AG20443 (cell line): Measurements from ENCODE around the gene ACKR2.

ENCODE experiments used
- DNase-seq: peaks from one replicate; pipeline ENCODE4 v3.0.0; 2012; ENCODE audit warnings: low spot score, mixed read lengths

ACKR2 gene

GRCh38 chr3:42887084-42887483 is 77.8 kb downstream of the ACKR2 start:
- DNase-seq = no peak

GRCh38 chr3:42891042-42891441 is 81.8 kb downstream of the ACKR2 start:
- no peak for DNase-seq

- DNase-seq = no peak
Measured at GRCh38 chr3:42892169-42892568, 82.9 kb downstream of the ACKR2 start.

GRCh38 chr3:42892807-42893206 is 83.6 kb downstream of the ACKR2 start:
- DNase-seq = no peak

GRCh38 chr3:42894698-42895579 is 85.7 kb downstream of the ACKR2 start:
- DNase-seq = no peak

GRCh38 chr3:42895580-42895868 is 86.3 kb downstream of the ACKR2 start:
- no peak for DNase-seq

GRCh38 chr3:42898896-42899675 is 89.8 kb downstream of the ACKR2 start:
- DNase-seq = no peak

- DNase-seq = no peak
Measured at GRCh38 chr3:42900226-42901072, 91.2 kb downstream of the ACKR2 start.

- DNase-seq = no peak
Measured at GRCh38 chr3:42901073-42901415, 91.8 kb downstream of the ACKR2 start.

GRCh38 chr3:42902257-42902656 is 93.0 kb downstream of the ACKR2 start:
- no peak for DNase-seq

GRCh38 chr3:42904076-42904475 is 94.8 kb downstream of the ACKR2 start:
- DNase-seq = no peak

- no peak for DNase-seq
Measured at GRCh38 chr3:42905740-42906069, 96.5 kb downstream of the ACKR2 start.

- DNase-seq = peak; percentile 80
Measured at GRCh38 chr3:42906070-42906847, 97.0 kb downstream of the ACKR2 start, which contains the start of gene ZNF662. Gene ZNF662 (plus strand): TSS chr3:42906142. CDS start chr3:42908115, 1,973 bp downstream.

GRCh38 chr3:42906848-42907183 is 97.6 kb downstream of the ACKR2 start:
- DNase-seq = peak; percentile 29

GRCh38 chr3:42908675-42909074 is 99.4 kb downstream of the ACKR2 start:
- DNase-seq = no peak

GRCh38 chr3:42911551-42911950 is 102.3 kb downstream of the ACKR2 start:
- DNase-seq = no peak

- DNase-seq = no peak
Measured at GRCh38 chr3:42914771-42915515, 105.7 kb downstream of the ACKR2 start.
